ENCODE results near the gene PRDM7. TPM values are rescaled to one million over a fixed set of nuclear protein-coding genes. Genes with fewer than 3 reads are reported as not detected.

The PRDM7 gene
- total RNA-seq, 1 experiment from 2014 or later, result not detected

DNA sequence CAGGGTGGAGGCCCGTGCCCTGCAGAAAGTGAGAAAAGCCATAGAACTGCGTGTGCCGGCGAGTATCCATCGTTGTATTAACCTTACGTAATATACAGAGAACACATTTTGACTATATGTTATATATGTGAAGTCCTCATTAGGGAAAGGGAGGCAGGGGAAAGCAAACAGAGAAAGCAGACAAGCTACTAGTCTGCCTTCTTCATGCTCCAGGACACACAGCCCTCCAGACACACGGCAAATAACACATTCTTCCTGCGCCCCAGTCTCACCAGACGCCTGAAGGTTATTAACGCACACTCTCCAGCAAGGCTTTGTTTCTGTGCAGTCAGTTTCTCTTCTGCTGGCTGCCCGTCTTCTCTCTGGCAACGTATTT, 28.8 kb downstream of the PRDM7 start:
- Mint-ChIP-seq H3K4me1 (peaks cover 10% of the 10 kb centered on the region), H3K4me3 (peak overlapping the region; percentile 52), H3K9me3 (peaks cover 13% of the 10 kb centered on the region), H3K27me3 (ENCODE audit: low read depth) (peaks cover 20% of the 10 kb centered on the region), H3K36me3 (peaks cover 9% of the 10 kb centered on the region), H3K27ac (no peak overlapping the region)
- ChIA-PET CTCF (interaction anchor here (5.0 kb wide), 1 partner anchor 33 kb away, joined by 26 read pairs; no protein-coding TSS in a partner anchor), POLR2A (interaction anchor here (1.2 kb wide), 1 partner anchor 27 kb away, joined by 3 read pairs; no protein-coding TSS in a partner anchor)
- TF ChIP-seq, protein P1, sequence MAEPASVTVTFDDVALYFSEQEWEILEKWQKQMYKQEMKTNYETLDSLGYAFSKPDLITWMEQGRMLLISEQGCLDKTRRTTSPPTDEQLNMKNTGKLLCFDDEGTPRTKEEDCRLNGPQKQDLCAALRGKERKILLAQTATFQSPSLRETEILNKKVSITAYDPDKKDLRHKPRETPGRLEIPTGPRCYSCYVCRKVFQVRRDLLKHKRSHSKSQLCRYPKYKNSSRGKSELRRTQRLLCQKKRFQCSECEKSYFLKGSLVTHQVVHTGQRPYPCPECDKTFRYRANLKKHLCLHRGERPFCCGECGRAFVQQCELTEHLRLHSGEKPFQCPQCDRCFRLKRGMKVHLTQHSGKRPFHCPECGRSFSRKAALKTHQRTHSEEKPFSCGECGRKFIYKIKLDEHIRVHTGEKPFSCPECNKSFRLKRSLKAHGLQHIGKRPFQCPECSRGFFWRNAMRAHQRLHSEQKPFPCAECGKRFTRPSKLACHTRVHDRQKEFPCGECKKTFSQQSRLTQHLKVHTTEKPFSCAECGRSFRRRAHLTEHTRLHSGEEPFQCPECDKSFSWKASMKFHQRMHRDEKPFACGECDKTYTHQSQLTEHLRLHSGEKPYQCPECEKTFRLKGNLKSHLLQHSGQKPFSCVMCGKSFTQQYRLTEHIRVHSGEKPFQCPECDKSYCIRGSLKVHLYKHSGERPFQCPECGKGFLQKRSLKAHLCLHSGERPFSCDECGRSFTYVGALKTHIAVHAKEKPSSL (CRISPR knock-in tag; conservative IDR thresholded peaks at IDR 0.05), result no peak
- no peak for TF ChIP-seq ZNF232 (CRISPR knock-in tag; IDR thresholded peaks at IDR 0.05)
- no peak for TF ChIP-seq TP53 (CRISPR knock-in tag; IDR thresholded peaks at IDR 0.05)
- no peak for TF ChIP-seq ETV6 (CRISPR knock-in tag; IDR thresholded peaks at IDR 0.05)
- no peak for TF ChIP-seq NR3C1 (CRISPR knock-in tag; conservative IDR thresholded peaks at IDR 0.05; ENCODE audit: low read depth)
- no peak for TF ChIP-seq ATF1 (CRISPR knock-in tag; IDR thresholded peaks at IDR 0.05)
- TF ChIP-seq TEAD4 (CRISPR knock-in tag; IDR thresholded peaks at IDR 0.05), result no peak
- ATAC-seq (no peak), DNase-seq (ENCODE audit: low spot score) (no peak)

- POLR2A ChIA-PET, result interaction anchor here (1.2 to 1.7 kb wide), 2 partner anchors 27 to 29 kb away, joined by 3 to 8 read pairs; partner anchors contain the start of gene DBNDD1
- H3K9me3 Mint-ChIP-seq, result peaks cover 8% of the 10 kb centered on the region
- ATAC-seq (peak; percentile 4), DNase-seq (ENCODE audit: low spot score) (peak; percentile 44)
- peaks cover 15% of the 10 kb centered on the region for H3K27me3 Mint-ChIP-seq (ENCODE audit: low read depth)
- peaks cover 10% of the 10 kb centered on the region for H3K4me1 Mint-ChIP-seq
- peaks cover 7% of the 10 kb centered on the region; the same call in 1 of the 2 replicates for H3K36me3 Mint-ChIP-seq
- H3K4me3 Mint-ChIP-seq, result peak overlapping the region; percentile 52
- H3K27ac Mint-ChIP-seq, result no peak overlapping the region
- TF ChIP-seq USF1 (CRISPR knock-in tag; IDR thresholded peaks at IDR 0.05) (peak; percentile 53; the same call in 1 of the 2 replicates), JUN (CRISPR knock-in tag; IDR thresholded peaks at IDR 0.05) (no peak), CBFB (CRISPR knock-in tag; IDR thresholded peaks at IDR 0.05; ENCODE audit: low read depth) (no peak), ERG (CRISPR knock-in tag; IDR thresholded peaks at IDR 0.05) (no peak), GTF2I (CRISPR knock-in tag; conservative IDR thresholded peaks at IDR 0.05) (peak; percentile 96)
- TF ChIP-seq, protein P2, sequence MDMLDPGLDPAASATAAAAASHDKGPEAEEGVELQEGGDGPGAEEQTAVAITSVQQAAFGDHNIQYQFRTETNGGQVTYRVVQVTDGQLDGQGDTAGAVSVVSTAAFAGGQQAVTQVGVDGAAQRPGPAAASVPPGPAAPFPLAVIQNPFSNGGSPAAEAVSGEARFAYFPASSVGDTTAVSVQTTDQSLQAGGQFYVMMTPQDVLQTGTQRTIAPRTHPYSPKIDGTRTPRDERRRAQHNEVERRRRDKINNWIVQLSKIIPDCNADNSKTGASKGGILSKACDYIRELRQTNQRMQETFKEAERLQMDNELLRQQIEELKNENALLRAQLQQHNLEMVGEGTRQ (CRISPR knock-in tag; IDR thresholded peaks at IDR 0.05), result peak; percentile 65
- CTCF ChIA-PET, result interaction anchor here (1.5 to 5.0 kb wide), 4 partner anchors 12 to 138 kb away, joined by 4 to 26 read pairs (median 15); partner anchors contain the start of gene DBNDD1
Observed at GRCh38 chr16:90047714-90048346, 29.3 kb downstream of the PRDM7 start.

- CTCF ChIA-PET, result interaction anchor here (0.7 to 5.0 kb wide), 8 partner anchors 11 to 137 kb away, joined by 3 to 26 read pairs (median 5); partner anchors contain the start of gene DBNDD1
- no peak overlapping the region for H3K27ac Mint-ChIP-seq
- peaks cover 10% of the 10 kb centered on the region for H3K4me1 Mint-ChIP-seq
- DNase-seq (ENCODE audit: low spot score) (peak; percentile 29), ATAC-seq (peak; percentile 21)
- H3K27me3 Mint-ChIP-seq (ENCODE audit: low read depth), result peaks cover 15% of the 10 kb centered on the region
- POLR2A ChIA-PET, result interaction anchor here (1.7 kb wide), 1 partner anchor 28 kb away, joined by 8 read pairs; the partner anchor contains the start of gene DBNDD1
- H3K36me3 Mint-ChIP-seq, result peaks cover 14% of the 10 kb centered on the region; the same call in 1 of the 2 replicates
- peaks cover 7% of the 10 kb centered on the region for H3K9me3 Mint-ChIP-seq
- peak overlapping the region; percentile 66 for H3K4me3 Mint-ChIP-seq
- TF ChIP-seq ZBTB43 (CRISPR knock-in tag; IDR thresholded peaks at IDR 0.05) (no peak), ZNF138 (CRISPR knock-in tag; conservative IDR thresholded peaks at IDR 0.05) (no peak), ELF4 (CRISPR knock-in tag; IDR thresholded peaks at IDR 0.05; ENCODE audit: low read depth) (no peak), ERG (CRISPR knock-in tag; IDR thresholded peaks at IDR 0.05) (0 out of 2 replicates have a peak, but pooled peaks have one; percentile 63), ZNF423 (CRISPR knock-in tag; IDR thresholded peaks at IDR 0.05) (peak; percentile 53), OVOL2 (CRISPR knock-in tag; IDR thresholded peaks at IDR 0.05; ENCODE audit: borderline replicate concordance) (no peak), CBFB (CRISPR knock-in tag; IDR thresholded peaks at IDR 0.05; ENCODE audit: low read depth) (0 out of 2 replicates have a peak, but pooled peaks have one; percentile 29), FOXP4 (CRISPR knock-in tag; IDR thresholded peaks at IDR 0.05) (0 out of 2 replicates have a peak, but pooled peaks have one; percentile 31)
Observed at GRCh38 chr16:90046971-90047713, 30.0 kb downstream of the PRDM7 start.

Data from WTC11 (cell line).